MM.1S (cell line): ENCODE results near the gene SNX2.

Source experiments
- CTCF ChIP-seq: fragments of 300-600 bp; sonication (generic); IDR thresholded peaks from 2 replicates; pipeline ENCODE4 v1.5.1; 2016; ENCODE audit warnings: antibody characterized with exemption, low read length, mixed read lengths
- EZH2 ChIP-seq: fragments of 300-600 bp; sonication (generic); optimal IDR thresholded peaks from 2 replicates; pipeline ENCODE3; 2017; ENCODE audit warnings: low read depth, mild to moderate bottlenecking, antibody characterized with exemption, low read length, mixed read lengths
- EZH2phosphoT487 ChIP-seq: fragments of 300-600 bp; sonication (generic); IDR thresholded peaks from 2 replicates; pipeline ENCODE4 v1.6.1; 2018; ENCODE audit warnings: antibody characterized with exemption, low read length

GRCh38 chr5:122761115-122761514, 13.8 kb upstream of the SNX2 start:
- TF ChIP-seq EZH2phosphoT487 (no peak), EZH2 (no peak), CTCF (no peak)
